ACHN (cell line): ENCODE data around the gene PMEPA1.

Experiments
- DNase-seq: peaks from one replicate; pipeline ENCODE4 v3.0.0-alpha.2; 2015
- in situ Hi-C: cut with HindIII; loops from 2 replicates; pipeline ENCODE4 v1.10.0; 2017; ENCODE audit warnings: low sequenced_read_pairs, low pct_ligation_motif_present, low pct_unique_long_range_greater_than_20kb

The PMEPA1 gene

DNA sequence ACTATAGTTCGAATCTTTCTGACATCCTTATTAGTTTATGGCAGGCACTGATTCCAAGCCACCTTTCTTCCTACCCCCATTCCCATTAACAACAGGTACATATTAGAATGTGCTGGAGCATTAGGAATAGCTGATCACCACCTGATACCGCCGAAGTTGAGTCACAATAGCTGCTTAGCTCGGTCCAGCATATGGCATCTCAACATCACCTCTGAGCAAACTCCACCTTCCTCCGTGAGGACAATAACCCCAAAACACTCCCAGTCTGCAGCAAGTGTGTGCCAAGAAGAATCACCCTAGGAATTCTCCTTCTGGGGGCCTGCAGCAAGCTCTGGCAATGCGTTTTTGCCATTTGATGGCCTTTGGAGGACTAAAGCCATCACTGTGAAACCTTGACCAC is 8.7 kb downstream of the PMEPA1 start:
- in situ Hi-C loops = no loop called here
- no peak for DNase-seq

DNA sequence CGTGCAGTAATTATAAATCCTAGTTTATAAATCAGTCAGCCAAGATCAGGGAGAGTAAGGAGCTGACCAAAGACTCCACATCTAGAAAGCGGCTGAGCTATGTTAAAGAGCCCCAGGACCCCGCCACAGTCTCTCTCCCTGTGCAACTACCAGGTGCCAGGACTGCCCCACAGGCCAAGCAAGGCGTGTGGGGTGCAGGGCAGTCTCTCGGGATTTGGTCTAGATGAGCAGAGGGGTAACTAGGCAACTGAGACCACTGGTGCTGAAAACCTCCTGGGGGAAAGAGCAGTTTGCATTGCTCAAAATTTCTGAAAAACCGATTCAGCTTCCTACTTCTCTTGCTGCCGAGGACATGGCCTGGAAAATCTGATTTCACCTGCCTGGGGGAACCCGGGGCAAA is 10.4 kb downstream of the PMEPA1 start:
- no peak for DNase-seq
- in situ Hi-C loops = no loop called here

DNA sequence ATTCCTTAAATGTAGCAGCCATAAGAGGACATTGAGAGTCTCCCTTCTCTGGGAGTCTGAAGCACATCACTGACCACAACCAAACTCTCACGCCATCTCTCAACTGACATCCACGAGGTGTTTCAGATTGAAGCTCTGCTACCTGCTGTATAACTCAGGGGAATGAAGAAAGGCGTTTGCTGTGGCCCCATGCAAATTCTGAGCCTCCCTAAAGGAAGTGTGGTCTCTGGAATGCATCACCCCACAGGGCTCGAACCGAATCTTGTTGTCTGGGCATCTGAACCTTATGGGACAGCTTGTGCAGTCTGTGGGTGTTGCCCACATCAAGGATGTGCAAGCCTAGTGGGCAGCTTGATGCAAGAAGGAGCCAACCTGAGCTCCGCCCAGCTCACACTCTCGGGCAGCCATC is 10.9 kb downstream of the PMEPA1 start:
- peak; percentile 84 for DNase-seq
- in situ Hi-C loops = no loop called here

DNA sequence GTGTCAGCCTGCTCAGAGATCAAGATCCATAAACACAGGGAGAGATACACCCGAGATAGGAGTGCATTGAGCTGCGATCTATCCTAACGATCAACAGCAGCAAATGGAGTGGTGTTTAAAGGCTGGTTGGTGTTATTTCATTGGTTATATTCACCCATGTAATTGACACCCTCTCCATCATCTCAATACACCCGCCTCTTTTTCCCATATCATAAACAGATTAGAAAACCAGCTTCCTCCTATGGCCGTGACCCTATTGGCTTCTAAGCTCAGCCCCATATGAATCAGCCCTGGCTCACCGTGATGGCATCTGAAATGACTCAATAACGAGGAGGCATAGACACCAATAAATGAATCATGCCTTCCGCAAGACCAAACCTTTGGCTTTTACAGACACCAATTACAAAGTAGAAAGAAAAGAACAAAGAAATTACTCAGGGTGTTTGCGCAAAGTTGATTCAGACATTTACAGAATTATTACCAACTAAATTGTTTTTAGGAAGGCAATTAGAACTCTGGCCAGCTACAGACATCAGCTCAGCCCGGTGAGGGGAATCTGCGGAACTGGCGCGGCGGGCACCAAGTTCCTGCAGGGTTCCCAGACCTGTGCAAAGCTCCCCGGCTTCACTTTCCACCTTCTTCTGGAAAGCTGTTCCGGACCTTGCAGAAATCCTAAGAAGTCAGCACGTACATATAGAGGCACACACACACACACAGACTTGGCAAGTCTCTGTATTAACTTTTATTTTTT is 11.5 kb downstream of the PMEPA1 start:
- peak; percentile 96 for DNase-seq
- in situ Hi-C loops = no loop called here

DNA sequence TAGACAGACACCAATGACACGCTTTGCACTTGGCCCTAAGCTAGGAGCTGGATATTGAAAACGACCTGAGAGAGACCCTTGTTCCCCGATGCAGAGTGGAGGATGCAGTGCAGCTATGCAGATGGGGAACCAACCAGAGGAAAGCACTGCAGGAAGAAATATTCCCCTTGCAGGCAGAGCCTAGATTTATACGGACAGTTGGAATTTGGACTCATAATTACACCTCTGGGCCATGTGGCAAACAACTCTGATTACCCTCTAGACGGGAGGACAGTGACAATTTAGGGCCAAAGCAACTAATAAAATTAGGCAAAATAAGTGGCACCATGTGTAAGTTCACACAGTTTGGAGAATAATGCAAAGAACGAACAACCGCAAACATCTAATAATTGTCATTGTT is 12.3 kb downstream of the PMEPA1 start:
- in situ Hi-C loops = no loop called here
- no peak for DNase-seq

DNA sequence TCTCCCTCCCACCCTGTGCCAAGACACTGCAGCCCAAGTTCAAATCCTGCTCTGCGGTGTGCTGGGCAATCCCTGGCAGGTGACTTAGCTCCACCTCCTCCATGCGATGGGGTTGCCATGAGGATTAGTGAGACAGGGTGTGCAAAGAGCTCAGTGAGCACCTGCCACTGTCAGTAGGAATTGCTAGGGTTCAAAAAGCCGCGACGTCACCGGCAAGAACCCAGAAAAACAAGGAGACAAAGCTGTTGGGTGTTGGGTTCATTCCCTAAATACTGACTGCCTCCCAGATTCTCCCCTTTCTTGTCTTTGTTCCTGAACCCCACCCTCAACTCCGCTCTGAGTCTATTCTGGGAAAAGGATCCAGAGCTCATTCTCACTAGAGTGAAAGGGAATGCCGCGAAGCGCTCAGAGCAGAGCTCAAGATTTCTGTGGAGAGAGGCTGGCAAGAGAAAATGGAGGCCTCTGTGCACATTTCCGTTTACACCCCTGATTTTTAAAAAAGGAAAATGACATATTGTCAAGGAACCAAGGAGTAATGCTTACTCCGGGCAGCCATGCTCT is 13.3 kb downstream of the PMEPA1 start:
- in situ Hi-C loops = no loop called here

DNA sequence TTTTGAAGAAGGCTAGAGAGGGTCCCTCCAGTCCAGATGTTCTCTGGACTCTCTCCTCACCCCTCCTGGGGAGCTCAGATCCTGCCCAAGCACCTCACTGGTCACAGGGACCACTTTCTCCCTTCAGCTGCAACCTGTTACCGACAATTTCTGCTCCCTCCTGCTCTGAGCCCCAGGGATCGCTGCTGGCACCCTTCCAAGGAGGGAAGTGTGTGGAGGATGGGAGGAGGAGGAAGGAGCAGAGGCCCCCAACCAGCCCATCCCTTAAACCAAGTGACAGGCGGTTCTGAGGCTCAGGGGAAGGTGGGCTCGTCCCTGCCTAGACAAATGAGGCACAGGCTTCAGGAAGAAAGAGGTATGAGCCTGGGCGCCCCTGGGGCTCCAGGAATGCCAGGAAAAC is 13.9 kb downstream of the PMEPA1 start:
- no peak for DNase-seq
- in situ Hi-C loops = no loop called here

More for the DNA sequence above, 13.3 kb downstream of the PMEPA1 start:
- no peak for DNase-seq

DNA sequence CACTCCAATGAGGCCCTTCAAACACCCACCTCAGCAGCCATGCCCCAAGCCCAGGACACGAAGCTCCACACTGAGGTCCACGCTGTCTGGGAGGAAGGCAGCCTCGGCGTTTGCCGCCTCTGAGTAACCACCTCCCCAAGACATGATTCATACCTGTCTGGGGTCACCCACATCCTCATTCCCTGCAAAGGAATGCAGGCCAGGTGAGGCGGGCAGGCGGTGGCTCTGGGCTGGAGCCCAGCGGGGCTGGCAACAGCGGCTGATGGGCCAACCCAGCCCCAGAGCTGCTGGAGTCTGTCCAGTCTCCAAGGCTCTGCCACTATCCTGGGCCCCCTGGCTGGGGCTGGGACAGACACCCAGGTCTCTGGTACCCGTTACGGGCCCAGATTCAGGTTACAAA is 14.8 kb downstream of the PMEPA1 start:
- in situ Hi-C loops = no loop called here
- peak; percentile 45 for DNase-seq

DNA sequence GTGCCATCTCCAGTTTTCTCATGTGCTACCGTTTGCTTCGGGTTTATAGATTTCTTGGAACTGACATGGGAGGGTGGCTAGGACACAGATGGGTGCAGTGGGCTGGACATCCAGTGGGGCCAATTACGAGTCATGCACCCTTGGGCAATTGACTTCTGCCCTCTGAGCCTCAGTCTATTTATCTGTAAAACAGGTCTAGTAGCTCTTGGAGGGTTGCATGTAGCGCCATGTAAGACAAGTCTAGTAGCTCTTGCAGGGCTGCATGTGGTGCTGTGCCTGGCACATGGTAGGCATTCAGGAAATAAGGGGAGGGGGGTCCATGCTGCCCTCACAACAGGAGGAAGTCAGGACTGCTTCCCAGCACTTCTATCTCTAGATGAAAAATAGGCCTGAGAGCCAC is 15.3 kb downstream of the PMEPA1 start:
- DNase-seq = no peak
- in situ Hi-C loops = no loop called here

DNA sequence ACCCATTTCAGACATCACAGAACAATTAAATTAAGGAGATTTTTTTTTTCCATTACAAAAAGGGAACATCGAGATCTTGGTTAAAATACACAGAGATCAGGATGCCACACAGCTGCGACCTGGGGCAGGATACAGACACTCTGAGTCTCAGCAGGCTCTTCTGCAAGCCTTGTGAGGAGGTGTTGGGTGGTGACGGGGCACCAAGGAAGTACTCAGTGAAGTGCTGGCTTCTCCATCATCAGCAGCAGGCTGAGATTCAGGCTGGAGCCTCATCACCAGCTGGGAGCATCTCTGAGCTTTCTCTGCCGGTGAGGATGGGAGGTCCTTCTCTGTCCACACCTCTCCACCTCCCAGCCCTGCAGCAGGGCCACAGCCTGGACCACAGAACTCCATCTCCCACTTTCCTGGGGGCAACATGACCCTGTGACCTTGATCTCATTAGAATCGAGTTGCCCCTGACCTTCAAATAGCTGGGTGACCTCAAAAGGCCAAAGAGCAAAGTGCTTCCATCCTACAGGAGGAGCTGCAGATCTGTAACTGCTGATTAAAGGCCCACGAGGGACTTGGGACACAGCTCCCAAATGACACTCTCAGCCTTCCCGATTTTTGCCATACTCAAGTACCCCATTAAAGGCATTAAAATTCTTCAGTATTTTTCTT is 16.0 kb downstream of the PMEPA1 start:
- in situ Hi-C loops = no loop called here
- DNase-seq = no peak

DNA sequence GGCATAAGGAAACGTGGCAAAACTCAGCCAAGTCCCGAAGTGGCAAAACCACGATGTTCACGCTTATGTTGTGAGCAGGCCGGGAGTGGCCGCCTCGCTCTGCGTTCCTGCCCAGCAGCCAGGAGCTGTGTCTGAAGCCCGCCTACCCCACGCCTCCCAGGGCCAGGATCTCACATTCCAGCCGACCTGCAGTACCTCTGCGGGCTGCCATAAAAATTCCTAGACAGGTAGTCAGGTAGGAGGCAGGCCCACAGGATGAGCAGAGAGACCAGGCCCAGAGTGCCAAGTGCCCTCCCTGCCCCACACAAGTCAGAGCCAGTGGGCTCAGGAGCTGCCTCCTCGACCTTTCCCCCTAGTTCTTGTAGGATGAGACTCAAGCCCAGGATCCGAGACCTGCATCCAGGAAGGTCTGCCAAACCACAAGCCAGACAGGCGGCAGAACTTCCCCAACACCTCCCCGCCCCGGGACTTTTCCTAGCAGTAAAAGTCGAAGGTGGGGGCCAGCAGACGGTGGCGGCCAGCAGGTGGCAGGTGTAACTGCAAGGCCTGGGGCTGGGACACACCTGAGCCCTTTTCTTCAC is 16.7 kb downstream of the PMEPA1 start:
- DNase-seq = peak; percentile 62
- in situ Hi-C loops = no loop called here

DNA sequence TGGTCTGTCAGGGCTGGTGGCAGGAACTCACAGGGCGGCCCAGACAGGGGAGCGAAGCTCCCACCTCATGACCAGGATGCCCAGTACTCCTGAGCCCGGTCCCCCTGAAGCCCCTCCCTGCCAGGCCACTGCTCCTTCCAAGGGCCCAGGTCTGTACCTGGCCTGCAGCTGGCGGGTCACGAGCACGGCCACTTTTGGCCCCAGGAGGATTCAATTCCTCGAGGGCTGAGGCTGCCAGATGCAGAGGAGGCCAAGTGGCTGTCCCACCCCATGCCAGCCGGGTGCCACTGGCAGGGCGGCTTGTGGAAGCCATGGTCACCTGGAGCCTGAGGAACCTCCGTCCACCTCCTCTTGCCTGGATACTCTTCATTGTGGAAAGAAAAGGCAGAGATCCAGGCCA is 17.4 kb downstream of the PMEPA1 start:
- in situ Hi-C loops = no loop called here
- DNase-seq = no peak

DNA sequence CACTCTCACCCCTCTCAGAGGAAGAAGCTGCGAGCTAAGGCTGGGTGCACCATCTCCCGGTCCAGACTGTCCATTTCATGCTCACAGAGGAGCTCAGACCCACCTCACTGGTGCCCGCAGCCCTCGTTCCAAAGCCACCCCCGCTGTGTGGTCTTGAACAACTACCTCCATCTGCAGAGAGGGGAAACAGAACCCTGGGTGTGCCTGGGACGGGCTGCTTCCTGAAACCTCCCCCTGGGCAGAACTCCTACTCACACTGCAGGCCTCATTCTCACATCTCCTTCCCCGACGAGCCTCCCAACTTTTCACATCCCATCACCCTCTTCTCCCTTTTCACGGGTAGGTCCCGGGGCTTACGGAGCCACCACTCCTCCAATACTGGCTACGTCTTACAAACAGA is 18.1 kb downstream of the PMEPA1 start:
- DNase-seq = no peak
- in situ Hi-C loops = no loop called here

DNA sequence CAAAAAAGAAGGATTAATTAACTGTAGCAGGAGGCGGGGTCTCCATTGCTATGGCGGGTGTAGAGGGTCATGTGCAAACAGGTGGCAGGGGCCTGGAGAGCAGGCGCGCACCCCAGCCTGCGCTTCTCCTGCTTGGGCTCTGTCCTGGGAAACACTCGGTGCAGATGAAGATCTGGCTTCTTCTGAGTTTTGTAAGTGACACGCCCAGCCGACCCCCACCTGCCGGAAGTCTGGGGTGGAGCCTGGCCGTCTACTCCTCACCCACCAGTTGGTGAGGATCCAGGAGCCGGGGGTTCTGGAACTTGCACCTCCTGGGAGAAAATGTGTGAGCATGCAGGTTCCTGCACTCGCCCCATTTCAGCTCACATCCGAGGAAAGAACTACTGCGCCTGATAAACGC is 19.3 kb downstream of the PMEPA1 start:
- no peak for DNase-seq
- in situ Hi-C loops = no loop called here

DNA sequence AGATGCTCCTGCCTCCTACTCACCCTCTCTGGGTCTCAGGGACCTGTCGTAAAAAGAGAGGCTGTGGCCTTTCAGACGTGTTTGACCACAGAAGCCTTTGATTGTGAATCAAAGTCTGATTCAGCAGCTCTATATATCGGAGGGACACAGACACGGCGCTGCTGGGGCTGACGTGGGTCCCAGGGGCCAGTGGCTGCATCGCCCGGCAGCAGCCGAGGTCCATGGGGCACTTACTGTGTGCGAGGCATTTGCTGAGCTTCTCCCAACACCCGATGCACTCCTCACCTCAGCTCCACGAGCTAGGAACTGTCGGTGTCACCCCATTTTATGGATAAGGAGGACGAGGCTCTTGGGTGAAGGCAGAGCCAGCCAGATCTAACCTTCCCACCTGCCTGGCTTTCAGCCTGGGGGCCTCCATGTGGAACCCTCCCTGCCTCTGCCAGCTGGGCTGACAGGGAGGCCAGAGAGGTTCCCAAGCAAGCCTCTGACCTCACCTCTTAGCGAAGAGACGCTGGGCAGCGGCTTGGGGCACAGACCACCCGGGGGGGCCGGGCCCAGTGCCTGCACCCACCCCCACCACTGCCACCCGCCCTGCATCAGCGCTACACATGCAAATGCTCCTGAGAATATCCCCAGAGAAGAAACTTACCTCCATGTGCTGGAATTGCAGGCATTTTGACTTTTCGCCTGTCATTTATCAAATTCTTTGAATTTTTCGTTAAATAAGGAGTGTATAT is 19.9 kb downstream of the PMEPA1 start:
- no peak for DNase-seq
- in situ Hi-C loops = no loop called here

DNA sequence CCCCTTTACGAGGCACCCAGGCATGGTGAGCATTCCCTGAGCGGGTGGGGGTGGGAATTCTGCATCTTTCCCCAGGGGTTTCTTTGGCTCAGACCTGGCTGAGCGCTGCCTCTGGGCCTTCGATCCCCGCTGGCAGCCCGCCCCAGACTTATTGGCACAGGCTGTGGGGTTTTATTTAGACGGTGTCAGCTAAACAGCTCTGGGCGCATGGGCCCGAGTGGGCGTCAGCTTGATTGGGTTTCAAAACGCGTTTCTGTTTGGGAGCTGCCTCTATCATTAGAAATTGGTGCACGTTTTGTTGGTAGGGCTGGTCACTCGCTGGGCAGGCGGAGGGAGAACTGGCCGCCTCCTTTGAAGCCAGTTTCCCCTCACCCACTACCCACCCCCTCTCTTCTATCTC is 21.0 kb downstream of the PMEPA1 start:
- no peak for DNase-seq
- in situ Hi-C loops = no loop called here

DNA sequence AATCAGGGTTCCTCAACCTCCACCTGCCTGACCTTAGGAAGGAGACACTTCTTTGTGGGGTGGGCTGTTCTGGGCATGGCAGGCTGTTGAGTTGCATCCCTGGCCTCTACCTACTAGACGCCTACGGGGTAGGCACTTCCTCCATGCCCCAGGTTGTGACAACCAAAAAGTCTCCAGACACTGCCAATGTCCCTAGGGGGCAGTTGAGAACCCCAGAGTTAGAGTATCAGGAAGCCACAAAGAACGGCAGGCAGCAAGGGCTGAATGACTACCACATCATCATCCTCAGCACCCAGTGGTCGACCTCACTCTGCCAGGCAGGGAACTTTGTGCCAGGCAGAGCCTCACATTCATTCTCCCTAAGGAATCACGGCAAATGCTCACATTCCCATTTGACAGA is 21.5 kb downstream of the PMEPA1 start:
- in situ Hi-C loops = no loop called here
- DNase-seq = no peak

DNA sequence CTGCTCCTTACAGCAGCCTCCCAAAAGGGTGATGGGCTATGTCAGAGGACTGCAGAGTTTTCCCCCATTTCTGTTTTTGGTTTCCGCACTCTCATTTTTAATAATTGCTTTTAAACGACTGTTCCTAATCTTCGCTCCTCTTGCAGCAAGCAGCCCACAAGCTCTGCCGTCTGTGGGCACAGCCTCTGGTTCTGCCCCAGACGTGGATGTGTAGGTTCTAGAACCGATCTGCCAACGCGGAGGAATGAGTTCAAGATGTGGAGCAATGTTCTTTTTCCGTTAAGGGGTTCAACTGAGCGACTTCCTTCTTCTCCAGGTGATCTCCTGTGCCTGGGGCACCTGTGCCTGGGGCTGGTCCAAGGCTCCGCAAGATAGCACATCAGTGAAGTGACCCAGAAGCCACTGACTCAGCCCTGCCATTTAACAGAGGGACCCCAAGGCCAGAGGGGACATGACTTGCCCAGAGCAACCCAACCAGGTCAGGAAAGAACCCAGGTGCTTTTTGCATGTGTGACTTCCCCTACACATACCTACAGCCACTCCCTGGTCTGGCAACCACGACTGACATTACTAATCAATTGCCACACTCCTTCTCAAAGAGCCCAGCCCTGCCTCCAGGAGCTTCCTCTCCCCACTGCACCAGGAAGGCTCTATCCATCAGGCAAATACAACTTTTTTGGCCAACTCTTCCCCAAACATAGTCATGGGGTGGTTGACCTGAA is 22.7 kb downstream of the PMEPA1 start:
- DNase-seq = no peak
- in situ Hi-C loops = no loop called here
